ENCODE measurements around the gene NME4.
"Not testable (repeated sequence)": the region's sequence is repeated elsewhere in the genome, so short reads cannot be mapped to it uniquely, and the experiment has no call there.

The NME4 gene

GRCh38 chr16:397135-397661 lies at the start of gene NME4:
TSS of gene NME4 (plus strand) at chr16:397199. CDS start at chr16:397223, 24 bp downstream.
- no peak for DNase-seq

- DNase-seq: no peak
These were observed 49.8 kb upstream of the NME4 start for GRCh38 chr16:347203-347602.

- DNase-seq: not testable (repeated sequence)
These were observed 48.5 kb upstream of the NME4 start for GRCh38 chr16:348495-348894.

GRCh38 chr16:349211-349610 lies 47.8 kb upstream of the NME4 start:
- no peak for DNase-seq

GRCh38 chr16:350203-350602 lies 46.8 kb upstream of the NME4 start:
- no peak for DNase-seq

GRCh38 chr16:351804-352520 lies 45.0 kb upstream of the NME4 start:
- no peak for DNase-seq

GRCh38 chr16:352547-353403 lies 44.2 kb upstream of the NME4 start, which contains the start of gene AXIN1:
TSS of gene AXIN1 (minus strand) at chr16:352723. CDS start at chr16:347025, 5,698 bp downstream.
- DNase-seq: peak; percentile 97

GRCh38 chr16:353404-354290 lies 43.4 kb upstream of the NME4 start:
- DNase-seq: no peak

- DNase-seq: no peak
These were observed 42.6 kb upstream of the NME4 start for GRCh38 chr16:354291-354881.

GRCh38 chr16:354971-355461 lies 42.0 kb upstream of the NME4 start:
- no peak for DNase-seq

GRCh38 chr16:356741-357140 lies 40.3 kb upstream of the NME4 start:
- DNase-seq: no peak

GRCh38 chr16:359067-359763 lies 37.8 kb upstream of the NME4 start:
- no peak for DNase-seq

- no peak for DNase-seq
These were observed 36.9 kb upstream of the NME4 start for GRCh38 chr16:359871-360697.

- no peak for DNase-seq
These were observed 36.2 kb upstream of the NME4 start for GRCh38 chr16:360698-361336.

GRCh38 chr16:361341-361871 lies 35.6 kb upstream of the NME4 start:
- no peak for DNase-seq

- DNase-seq: peak; percentile 36
These were observed 34.9 kb upstream of the NME4 start for GRCh38 chr16:361872-362701.

GRCh38 chr16:362702-362999 lies 34.3 kb upstream of the NME4 start:
- DNase-seq: not testable (repeated sequence)

GRCh38 chr16:363110-363765 lies 33.8 kb upstream of the NME4 start:
- DNase-seq: no peak
